NB4 (cell line): ENCODE results near the gene ZNF236.

Experiments
- CTCF ChIP-seq: IDR thresholded peaks from one replicate; pipeline ENCODE4 v1.5.1; 2012; ENCODE audit warnings: low read depth, low read length
- MAX ChIP-seq: IDR thresholded peaks from 2 replicates; pipeline ENCODE4 v1.6.1; 2011; ENCODE audit warnings: low read depth, low read length
- POLR2A ChIP-seq: IDR thresholded peaks from 2 replicates; pipeline ENCODE4 v1.6.1; 2011; ENCODE audit warnings: mild to moderate bottlenecking; ENCODE audit not compliant: insufficient read length; ENCODE audit errors: extremely low read depth

DNA sequence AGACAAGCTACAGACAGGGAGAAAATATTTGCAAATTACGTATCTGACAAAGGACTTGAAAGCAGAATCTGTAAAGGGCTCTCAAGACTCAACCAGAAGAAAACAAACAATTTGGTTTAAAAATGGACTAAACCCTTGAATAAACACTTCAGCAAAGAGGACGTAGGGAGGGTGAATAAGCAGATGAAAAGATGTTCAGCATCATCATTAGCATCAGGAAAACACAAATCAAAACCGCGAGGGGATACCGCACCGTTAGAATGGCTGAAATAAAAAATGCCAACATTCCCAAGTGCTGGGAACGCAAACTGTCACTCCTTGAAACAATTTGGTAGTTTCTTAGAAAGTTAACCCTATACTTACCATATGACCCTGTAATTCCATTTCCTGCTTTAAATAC is 173.5 kb downstream of the ZNF236 start:
- no peak for TF ChIP-seq CTCF
- TF ChIP-seq MAX = no peak
- TF ChIP-seq POLR2A = no peak
